GM19023 (cell line): ENCODE results near the gene RFTN1.

Experiments
- ATAC-seq: cut with Tn5 transposase; IDR thresholded peaks from one replicate; pipeline ENCODE4 v1.9.1; 2021; ENCODE audit warnings: mild to moderate bottlenecking, moderate library complexity; ENCODE audit not compliant: unreplicated experiment

RFTN1 gene

DNA sequence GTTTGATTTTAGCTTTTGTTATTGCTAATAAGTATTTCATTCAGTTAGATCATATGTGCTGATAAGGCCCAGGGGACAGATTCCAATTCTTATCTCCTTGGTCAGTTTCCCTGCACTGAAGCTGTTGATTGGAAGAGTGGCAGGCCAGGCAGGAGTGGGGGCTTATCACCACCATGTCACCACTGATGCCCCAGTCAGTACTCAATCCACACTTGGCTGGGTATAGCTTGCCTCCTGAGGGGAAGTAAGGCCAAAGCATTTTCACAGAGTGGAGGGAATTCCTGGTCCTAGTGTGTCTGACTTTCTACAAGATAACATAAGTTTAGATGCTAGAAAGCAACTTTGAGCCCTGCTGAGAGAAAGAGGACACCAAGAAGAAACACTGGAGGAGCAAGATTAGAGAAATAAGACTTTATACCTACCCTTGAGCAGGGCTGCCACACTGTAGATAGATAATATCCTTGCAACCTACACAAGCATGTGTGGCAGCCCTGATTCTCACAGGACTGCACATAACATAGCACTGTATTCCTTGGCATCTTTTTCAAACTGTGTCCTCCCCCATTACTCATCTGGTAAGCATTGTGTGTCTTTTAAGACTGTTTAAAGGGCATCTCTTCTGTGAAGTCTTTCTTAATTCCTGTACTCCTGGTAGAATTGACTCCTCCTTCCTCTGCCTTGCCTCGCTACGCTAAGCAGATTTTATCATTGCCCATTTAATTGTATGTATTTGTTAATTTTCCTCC is 224.2 kb downstream of the RFTN1 start:
- no peak for ATAC-seq

DNA sequence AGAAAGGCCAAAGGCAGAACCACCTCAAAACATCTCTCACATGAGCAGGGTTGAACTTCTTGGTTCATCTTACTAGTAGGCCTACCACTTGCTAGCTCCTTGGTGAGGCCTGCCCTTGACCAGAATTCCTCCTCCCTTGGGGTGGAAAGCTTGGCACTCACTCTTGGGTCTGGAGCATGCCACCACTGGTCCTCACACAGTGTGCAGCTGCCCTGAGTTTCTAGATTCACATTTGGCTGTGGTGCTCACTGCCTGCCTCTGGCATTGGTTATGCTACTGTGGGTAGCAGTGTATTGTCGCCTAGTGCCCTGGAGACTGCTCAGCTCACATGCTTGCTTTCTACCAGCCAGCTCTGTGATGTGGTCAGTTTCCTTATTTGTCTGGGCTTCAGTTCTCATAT is 224.8 kb downstream of the RFTN1 start:
- no peak for ATAC-seq

DNA sequence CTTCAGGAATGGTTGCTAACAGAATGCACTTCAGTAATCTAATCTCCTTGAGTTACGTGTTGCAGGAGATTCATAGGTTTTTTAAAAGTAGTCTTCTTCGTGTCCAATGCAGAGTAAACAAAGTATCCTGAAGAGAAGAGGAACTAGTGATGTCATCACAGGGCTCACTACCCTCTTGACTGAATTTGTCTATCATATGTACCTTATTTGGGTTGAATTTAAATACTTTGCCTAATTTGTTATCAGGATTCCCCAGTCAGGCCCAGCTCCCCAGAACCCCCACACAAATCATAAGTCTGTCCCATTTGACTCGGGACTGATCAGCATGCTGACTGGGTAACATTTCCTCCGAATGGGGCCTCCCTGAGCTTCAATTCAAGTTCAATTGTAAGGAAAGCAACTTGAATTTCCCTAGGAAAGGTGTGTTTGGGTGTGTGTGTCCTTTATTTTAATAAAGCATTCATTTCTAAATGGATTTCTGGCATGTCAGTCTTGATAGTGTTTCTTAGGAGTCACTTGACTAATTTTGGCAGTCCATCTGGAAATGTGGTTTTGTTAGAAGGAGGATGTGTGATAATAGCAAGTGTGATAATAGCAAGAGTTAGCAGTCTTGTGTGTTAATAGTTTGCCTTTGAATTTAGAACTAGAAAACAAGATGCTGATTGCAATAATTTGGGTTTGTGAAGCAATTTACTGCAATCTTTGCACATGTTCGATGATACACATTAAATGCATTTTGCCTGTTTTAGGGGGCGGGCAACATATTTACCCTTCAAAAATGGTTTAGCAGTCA is 226.6 kb downstream of the RFTN1 start:
- ATAC-seq, result no peak

DNA sequence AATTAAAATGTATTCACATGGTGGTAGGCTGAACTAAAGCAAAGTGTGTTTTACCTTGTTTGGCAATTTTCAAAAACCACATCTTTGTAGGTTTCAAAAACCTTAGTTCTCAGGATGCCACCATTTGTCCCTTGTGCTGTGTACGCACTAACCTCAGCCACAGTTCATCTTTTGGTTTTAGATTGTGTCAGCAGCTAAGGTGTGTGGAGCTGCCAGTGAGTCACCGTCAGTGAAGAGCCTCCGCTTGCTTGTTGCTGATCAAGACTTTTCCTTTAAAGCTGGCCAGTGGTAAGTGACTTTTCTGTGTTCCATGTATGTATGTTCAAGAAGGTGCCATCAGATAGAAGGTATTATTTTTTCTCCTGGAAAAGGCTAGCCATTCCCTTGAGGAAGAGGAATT is 227.3 kb downstream of the RFTN1 start:
- peak; percentile 65 for ATAC-seq

DNA sequence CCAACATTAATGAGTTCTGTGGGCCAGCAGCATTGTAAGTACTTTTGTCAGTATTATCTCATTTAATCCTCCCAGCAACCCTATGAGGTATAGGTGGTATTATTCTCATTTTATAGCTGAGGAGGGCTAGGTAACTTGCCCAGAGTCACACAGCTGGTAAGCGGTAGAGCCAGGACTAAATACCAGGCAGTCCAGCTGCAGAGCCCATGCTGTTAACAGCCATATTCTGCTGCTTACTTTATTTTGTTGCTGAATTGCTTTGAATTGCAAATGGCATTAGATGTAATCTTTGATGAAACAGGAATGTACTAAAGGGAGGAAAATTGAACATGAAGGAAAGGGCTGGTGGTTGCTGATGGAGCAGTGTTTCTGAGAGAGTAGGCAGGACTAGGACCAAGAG is 228.9 kb downstream of the RFTN1 start:
- ATAC-seq, result no peak

DNA sequence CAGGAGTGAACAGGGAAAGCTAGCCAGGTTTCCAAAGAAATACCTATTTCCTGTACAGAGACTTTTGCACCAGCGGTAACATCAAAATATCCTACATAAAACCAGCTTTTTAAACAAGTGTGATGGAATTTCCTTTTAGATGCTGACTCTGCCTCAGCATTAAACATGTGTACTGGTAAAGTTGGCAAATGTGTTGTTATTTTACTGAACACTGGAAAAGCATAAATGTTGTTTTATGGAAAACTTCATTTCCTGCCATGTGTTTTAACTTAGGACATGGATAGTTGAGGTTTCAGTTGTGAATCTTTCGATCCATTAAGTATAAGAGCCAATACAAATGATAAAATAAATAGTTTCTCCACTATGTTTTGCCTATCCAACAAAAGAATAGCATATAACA is 232.8 kb downstream of the RFTN1 start:
- no peak for ATAC-seq

DNA sequence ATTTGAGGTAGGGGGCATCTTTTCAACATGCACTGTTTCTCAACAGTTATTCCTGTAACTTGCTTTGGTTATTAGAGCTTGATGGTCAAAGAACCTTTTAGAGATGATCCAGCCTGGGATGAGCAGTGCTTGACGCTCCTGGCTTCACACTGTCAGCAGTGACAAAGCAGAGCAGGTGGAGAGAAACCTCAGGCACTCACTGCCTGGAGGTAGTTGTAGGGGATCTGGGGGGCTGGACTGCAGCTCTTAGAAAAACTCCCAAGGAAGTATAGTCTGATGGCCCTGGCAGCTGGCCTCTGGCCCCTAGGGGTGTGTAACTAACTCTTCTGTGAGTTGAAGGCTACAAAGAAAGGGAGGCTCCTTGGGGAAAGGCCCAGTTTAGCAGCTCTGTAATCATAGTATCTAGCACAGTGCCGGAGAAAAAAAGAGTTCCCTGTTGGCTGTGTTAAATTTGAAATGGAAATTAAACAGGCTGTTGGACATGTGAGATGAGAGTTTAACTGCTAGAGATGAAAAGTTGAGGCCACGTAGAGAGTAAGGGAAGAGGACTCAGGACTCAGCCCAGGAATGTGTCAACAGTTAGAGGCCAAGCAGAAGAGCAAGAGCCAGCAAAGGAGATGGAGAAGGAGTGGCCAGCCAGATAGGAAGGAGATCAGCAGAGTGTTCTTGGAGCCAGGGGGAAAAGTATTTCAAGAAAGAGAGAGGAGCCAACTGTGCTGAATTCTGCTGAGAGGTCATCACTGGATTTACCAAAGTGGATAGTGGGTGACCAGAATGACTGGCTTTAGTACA is 234.3 kb downstream of the RFTN1 start:
- no peak for ATAC-seq

DNA sequence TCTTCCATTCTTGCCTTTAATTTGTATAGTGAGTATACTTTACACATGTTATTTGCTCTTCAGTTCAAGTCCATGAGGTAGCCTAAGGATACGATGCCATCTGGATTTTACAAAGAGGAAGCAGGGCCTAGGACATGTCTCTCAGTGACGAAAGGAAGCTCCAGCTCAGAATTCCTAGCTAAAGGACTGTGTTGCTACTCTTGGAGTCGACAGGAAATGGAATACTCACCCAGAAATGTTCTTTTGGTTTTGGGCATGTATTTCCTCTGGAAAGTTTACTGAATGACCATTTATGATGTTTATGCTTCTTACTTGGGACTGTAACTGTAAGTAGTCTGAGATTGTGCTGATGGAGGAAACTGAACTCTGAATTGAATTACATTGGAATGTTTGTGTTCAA is 236.0 kb downstream of the RFTN1 start:
- ATAC-seq, result no peak

DNA sequence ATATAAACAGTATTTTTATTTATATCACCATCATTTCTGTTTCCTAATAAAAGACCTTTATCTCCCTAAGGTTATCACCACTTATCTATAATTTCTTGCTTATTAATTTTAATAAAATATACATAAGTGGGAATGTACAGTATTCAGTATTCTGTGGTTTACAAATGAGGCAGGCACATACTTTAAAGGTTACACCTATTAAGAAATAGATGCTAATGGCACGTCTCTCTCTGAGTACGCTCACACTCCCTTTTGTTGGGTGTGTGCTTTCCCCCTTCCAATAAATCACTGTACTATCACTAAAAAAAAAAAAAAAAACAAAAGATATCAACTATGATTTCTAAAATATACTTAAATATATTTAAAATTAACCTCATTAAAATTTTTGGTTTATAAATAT is 239.6 kb downstream of the RFTN1 start:
- ATAC-seq, result no peak

DNA sequence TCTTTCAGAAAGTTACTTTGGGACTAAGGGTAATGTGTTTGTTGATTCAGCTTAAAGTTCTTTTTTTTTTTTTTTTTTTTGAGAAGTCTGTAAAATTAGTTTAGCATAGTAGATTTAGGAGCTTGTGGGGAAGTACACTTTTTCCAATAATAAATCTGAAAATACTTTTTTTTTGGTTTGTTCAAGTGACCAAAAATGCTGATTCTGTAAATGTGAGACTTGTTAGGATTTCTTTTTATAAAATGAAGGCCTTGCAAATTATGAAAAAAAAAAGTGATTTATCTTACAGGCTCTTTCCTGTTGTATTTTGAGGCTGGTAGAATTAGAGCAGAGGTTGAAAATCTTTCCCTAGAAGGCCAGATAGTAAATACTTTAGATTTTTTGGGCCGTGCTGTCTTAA is 240.9 kb downstream of the RFTN1 start:
- no peak for ATAC-seq

DNA sequence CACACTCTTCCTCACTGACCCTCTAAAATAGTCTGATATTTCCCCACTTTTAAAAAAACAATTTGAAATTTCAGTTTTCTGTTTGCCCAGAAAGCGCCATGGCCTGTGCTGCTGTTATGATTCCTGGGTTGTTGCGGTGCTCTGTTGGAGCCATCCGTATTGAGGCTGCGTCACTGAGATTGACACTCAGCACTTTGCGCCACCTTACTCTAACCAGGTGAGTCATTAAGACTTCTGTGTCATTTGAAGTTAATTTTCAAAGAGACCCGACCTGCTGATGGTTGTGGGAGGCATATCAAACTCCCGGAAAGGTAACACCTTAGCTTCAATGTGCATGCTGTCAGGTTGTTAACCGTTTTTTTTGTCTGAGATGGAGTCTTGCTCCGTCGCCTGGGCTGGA is 242.6 kb downstream of the RFTN1 start:
- no peak for ATAC-seq

DNA sequence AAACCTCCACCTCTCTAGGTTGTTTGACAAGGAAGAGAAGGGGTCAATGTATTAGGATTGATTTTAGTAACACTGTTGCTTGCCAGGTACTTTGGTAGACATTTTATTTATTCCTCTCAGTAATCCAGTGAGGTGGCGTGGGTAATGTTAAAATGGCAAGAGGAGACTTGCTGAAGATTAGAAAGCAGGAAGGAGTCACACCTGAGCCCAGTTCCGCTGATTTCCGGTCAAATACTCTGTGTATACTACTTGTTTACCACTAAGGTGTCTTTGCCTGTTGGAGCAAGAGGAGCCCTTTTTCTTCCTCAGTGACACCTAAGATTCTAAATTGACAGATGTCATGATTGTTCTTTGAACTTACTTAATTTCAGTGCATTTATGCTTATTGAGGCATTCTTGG is 246.8 kb downstream of the RFTN1 start:
- no peak for ATAC-seq
